Activated naive CD4-positive, alpha-beta T cell treated with anti-CD3 and anti-CD28 coated beads, Interleukin-2, amount 50 U/mL, for 24 hours (primary cell): ENCODE data around the gene KLHL29.

ENCODE experiments used
- H3K27ac Mint-ChIP-seq: one replicate; pipeline ENCODE4 v1.8.0; 2021; ENCODE audit warnings: mild to moderate bottlenecking, mixed read lengths
- H3K27me3 Mint-ChIP-seq: one replicate; pipeline ENCODE4 v1.8.0; 2021; ENCODE audit warnings: mixed read lengths
- H3K36me3 Mint-ChIP-seq: one replicate; pipeline ENCODE4 v1.8.0; 2021; ENCODE audit warnings: mixed read lengths
- H3K4me1 Mint-ChIP-seq: one replicate; pipeline ENCODE4 v1.8.0; 2021; ENCODE audit warnings: mixed read lengths
- H3K4me3 Mint-ChIP-seq: one replicate; pipeline ENCODE4 v1.8.0; 2021; ENCODE audit warnings: mild to moderate bottlenecking, mixed read lengths
- H3K9me3 Mint-ChIP-seq: one replicate; pipeline ENCODE4 v1.8.0; 2021; ENCODE audit warnings: mixed read lengths

KLHL29 gene

GRCh38 chr2:23420091-23420839, 35.3 kb downstream of the KLHL29 start:
- no peaks in the 10 kb centered on the region for H3K27me3 Mint-ChIP-seq
- no peaks in the 10 kb centered on the region for H3K36me3 Mint-ChIP-seq
- no peaks in the 10 kb centered on the region for H3K4me1 Mint-ChIP-seq
- H3K9me3 Mint-ChIP-seq = no peaks in the 10 kb centered on the region
- H3K4me3 Mint-ChIP-seq = no peak overlapping the region
- no peak overlapping the region for H3K27ac Mint-ChIP-seq

- Mint-ChIP-seq H3K4me1 (no peaks in the 10 kb centered on the region), H3K27me3 (no peaks in the 10 kb centered on the region), H3K9me3 (no peaks in the 10 kb centered on the region), H3K36me3 (no peaks in the 10 kb centered on the region), H3K27ac (no peak overlapping the region), H3K4me3 (no peak overlapping the region)
Measured at GRCh38 chr2:23420840-23421476, 36.0 kb downstream of the KLHL29 start.

GRCh38 chr2:23422089-23423061, 37.4 kb downstream of the KLHL29 start:
- no peaks in the 10 kb centered on the region for H3K9me3 Mint-ChIP-seq
- no peaks in the 10 kb centered on the region for H3K27me3 Mint-ChIP-seq

GRCh38 chr2:23423062-23423872, 38.3 kb downstream of the KLHL29 start:
- Mint-ChIP-seq H3K4me1 (no peaks in the 10 kb centered on the region), H3K36me3 (no peaks in the 10 kb centered on the region), H3K27ac (no peak overlapping the region), H3K9me3 (no peaks in the 10 kb centered on the region), H3K27me3 (no peaks in the 10 kb centered on the region), H3K4me3 (no peak overlapping the region)

More at GRCh38 chr2:23422089-23423061, 37.4 kb downstream of the KLHL29 start:
- no peak overlapping the region for H3K27ac Mint-ChIP-seq
- no peak overlapping the region for H3K4me3 Mint-ChIP-seq
- no peaks in the 10 kb centered on the region for H3K36me3 Mint-ChIP-seq
- no peaks in the 10 kb centered on the region for H3K4me1 Mint-ChIP-seq

GRCh38 chr2:23423873-23424680, 39.1 kb downstream of the KLHL29 start:
- H3K4me1 Mint-ChIP-seq = no peaks in the 10 kb centered on the region
- no peaks in the 10 kb centered on the region for H3K9me3 Mint-ChIP-seq
- no peak overlapping the region for H3K4me3 Mint-ChIP-seq
- no peaks in the 10 kb centered on the region for H3K27me3 Mint-ChIP-seq
- no peak overlapping the region for H3K27ac Mint-ChIP-seq
- H3K36me3 Mint-ChIP-seq = no peaks in the 10 kb centered on the region

GRCh38 chr2:23425338-23425871, 40.4 kb downstream of the KLHL29 start:
- no peaks in the 10 kb centered on the region for H3K4me1 Mint-ChIP-seq
- no peaks in the 10 kb centered on the region for H3K36me3 Mint-ChIP-seq
- H3K9me3 Mint-ChIP-seq = no peaks in the 10 kb centered on the region
- no peak overlapping the region for H3K4me3 Mint-ChIP-seq
- no peaks in the 10 kb centered on the region for H3K27me3 Mint-ChIP-seq
- no peak overlapping the region for H3K27ac Mint-ChIP-seq

GRCh38 chr2:23425885-23426262, 40.9 kb downstream of the KLHL29 start:
- Mint-ChIP-seq H3K9me3 (no peaks in the 10 kb centered on the region), H3K36me3 (no peaks in the 10 kb centered on the region), H3K4me1 (no peaks in the 10 kb centered on the region), H3K27me3 (no peaks in the 10 kb centered on the region), H3K4me3 (no peak overlapping the region), H3K27ac (no peak overlapping the region)

- Mint-ChIP-seq H3K36me3 (no peaks in the 10 kb centered on the region), H3K9me3 (no peaks in the 10 kb centered on the region), H3K4me1 (no peaks in the 10 kb centered on the region), H3K27ac (no peak overlapping the region), H3K27me3 (no peaks in the 10 kb centered on the region), H3K4me3 (no peak overlapping the region)
Measured at GRCh38 chr2:23426263-23426905, 41.4 kb downstream of the KLHL29 start.

- Mint-ChIP-seq H3K27ac (no peak overlapping the region), H3K27me3 (no peaks in the 10 kb centered on the region), H3K9me3 (no peaks in the 10 kb centered on the region), H3K4me1 (no peaks in the 10 kb centered on the region), H3K4me3 (no peak overlapping the region), H3K36me3 (no peaks in the 10 kb centered on the region)
Measured at GRCh38 chr2:23427350-23427749, 42.4 kb downstream of the KLHL29 start.

GRCh38 chr2:23427976-23428375, 43.0 kb downstream of the KLHL29 start:
- H3K36me3 Mint-ChIP-seq = no peaks in the 10 kb centered on the region
- no peaks in the 10 kb centered on the region for H3K27me3 Mint-ChIP-seq
- no peak overlapping the region for H3K27ac Mint-ChIP-seq

GRCh38 chr2:23429036-23429435, 44.1 kb downstream of the KLHL29 start:
- H3K9me3 Mint-ChIP-seq = no peaks in the 10 kb centered on the region

More at GRCh38 chr2:23427976-23428375, 43.0 kb downstream of the KLHL29 start:
- no peaks in the 10 kb centered on the region for H3K9me3 Mint-ChIP-seq
- no peak overlapping the region for H3K4me3 Mint-ChIP-seq
- no peaks in the 10 kb centered on the region for H3K4me1 Mint-ChIP-seq

GRCh38 chr2:23430263-23430662, 45.3 kb downstream of the KLHL29 start:
- H3K9me3 Mint-ChIP-seq = no peaks in the 10 kb centered on the region
- H3K27ac Mint-ChIP-seq = no peak overlapping the region
- no peaks in the 10 kb centered on the region for H3K36me3 Mint-ChIP-seq
- H3K4me3 Mint-ChIP-seq = no peak overlapping the region
- H3K4me1 Mint-ChIP-seq = peaks cover 5% of the 10 kb centered on the region
- no peaks in the 10 kb centered on the region for H3K27me3 Mint-ChIP-seq

More at GRCh38 chr2:23429036-23429435, 44.1 kb downstream of the KLHL29 start:
- H3K4me1 Mint-ChIP-seq = no peaks in the 10 kb centered on the region
- no peak overlapping the region for H3K4me3 Mint-ChIP-seq
- H3K27ac Mint-ChIP-seq = no peak overlapping the region
- no peaks in the 10 kb centered on the region for H3K36me3 Mint-ChIP-seq
- no peaks in the 10 kb centered on the region for H3K27me3 Mint-ChIP-seq

GRCh38 chr2:23432531-23432930, 47.6 kb downstream of the KLHL29 start:
- Mint-ChIP-seq H3K27ac (no peak overlapping the region), H3K4me3 (no peak overlapping the region), H3K4me1 (peaks cover 18% of the 10 kb centered on the region), H3K9me3 (no peaks in the 10 kb centered on the region), H3K27me3 (peaks cover 1% of the 10 kb centered on the region), H3K36me3 (no peaks in the 10 kb centered on the region)

GRCh38 chr2:23433282-23433681, 48.3 kb downstream of the KLHL29 start:
- Mint-ChIP-seq H3K4me1 (peaks cover 18% of the 10 kb centered on the region), H3K36me3 (no peaks in the 10 kb centered on the region), H3K4me3 (no peak overlapping the region), H3K27me3 (peaks cover 3% of the 10 kb centered on the region), H3K27ac (no peak overlapping the region), H3K9me3 (no peaks in the 10 kb centered on the region)
